Stimulated activated CD8-positive, alpha-beta memory T cell treated with anti-CD3 and anti-CD28 coated beads, Interleukin-7, amount 100 ng/mL, for 48 hours (primary cell): ENCODE results near the gene ADAD2.
"Not testable (repeated sequence)": the region's sequence is repeated elsewhere in the genome, so short reads cannot be mapped to it uniquely, and the experiment has no call there.

Experiments used
- DNase-seq, 2 donors: peaks; one replicate each; pipeline ENCODE4 v3.0.0-alpha.2; 2020; ENCODE audit warnings: low read depth in 1 of 2; ENCODE audit errors: extremely low read depth in 1 of 2

Gene ADAD2

DNA sequence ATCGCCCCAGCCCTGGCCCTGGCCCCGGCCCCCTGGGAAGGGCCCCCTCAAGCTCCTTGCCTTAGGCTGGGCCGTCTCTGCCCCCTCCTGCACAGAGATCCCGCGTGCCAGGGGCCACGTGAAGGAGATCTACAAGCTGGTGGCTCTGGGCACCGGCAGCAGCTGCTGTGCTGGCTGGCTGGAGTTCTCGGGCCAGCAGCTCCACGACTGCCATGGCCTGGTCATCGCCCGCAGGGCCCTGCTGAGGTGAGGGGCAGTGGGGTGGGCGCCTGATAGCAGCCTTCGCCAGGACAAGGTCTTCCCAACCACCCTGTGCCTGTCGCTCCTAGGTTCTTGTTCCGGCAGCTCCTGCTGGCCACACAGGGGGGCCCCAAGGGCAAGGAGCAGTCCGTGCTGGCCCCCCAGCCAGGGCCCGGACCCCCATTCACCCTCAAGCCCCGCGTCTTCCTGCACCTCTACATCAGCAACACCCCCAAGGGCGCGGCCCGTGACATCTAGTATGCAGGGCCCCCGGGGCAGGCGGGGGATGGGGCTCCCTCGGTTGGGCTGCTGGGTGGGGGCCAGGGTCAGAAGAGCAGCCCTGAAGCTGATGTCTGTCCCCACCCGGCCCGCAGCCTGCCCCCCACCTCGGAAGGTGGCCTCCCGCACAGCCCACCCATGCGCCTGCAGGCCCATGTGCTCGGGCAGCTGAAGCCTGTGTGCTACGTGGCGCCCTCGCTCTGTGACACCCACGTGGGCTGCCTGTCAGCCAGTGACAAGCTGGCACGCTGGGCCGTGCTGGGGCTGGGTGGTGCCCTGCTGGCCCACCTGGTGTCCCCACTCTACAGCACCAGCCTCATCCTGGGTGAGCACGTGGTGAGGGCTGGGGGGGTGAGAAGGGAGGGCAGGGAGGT, 4.5 kb downstream of the ADAD2 start:
- no peak for DNase-seq

DNA sequence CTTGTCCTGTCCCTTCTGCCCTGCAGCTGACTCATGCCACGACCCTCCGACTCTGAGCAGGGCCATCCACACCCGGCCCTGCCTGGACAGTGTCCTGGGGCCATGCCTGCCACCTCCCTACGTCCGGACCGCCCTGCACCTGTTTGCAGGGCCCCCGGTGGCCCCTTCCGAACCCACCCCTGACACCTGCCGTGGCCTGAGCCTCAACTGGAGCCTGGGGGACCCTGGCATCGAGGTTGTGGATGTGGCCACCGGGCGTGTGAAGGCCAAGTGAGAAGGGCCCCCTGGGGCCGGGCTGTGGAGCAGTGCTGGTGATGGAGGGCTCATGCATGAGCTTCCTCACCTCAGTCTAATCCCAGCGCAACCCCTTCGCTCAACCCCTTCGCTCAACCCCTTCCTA, 5.1 kb downstream of the ADAD2 start:
- no peak for DNase-seq

DNA sequence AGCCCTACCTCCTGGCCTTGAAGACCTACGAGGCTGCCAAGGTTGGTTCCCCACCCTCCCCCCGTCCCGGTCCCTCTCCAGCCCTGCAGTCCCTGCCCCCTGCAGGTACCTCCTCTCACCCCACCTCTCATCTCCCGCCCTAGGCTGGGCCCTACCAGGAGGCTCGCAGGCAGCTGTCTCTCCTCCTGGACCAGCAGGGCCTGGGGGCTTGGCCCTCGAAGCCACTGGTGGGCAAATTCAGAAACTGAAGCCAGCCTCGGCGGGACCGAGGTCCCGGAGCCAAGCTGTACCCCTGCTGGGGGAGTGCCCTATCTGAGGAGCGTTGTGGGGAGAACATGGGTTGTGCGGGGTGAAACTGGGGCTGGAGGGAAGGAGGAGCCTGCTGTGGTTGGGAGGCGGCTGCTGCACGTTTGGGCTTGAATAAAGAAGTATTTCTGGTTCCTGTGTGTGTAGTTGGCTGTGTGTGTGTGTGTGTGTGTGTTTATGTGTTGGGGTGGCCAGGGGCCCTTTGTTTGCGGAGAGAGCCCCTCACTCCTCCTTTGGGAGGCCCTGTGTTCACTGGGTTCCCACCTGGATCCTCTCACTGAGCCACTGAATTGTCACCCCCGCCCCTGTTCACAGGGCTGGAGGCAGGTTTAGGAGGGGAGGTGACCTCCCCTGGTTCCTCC, 5.9 kb downstream of the ADAD2 start:
- DNase-seq, result no peak

DNA sequence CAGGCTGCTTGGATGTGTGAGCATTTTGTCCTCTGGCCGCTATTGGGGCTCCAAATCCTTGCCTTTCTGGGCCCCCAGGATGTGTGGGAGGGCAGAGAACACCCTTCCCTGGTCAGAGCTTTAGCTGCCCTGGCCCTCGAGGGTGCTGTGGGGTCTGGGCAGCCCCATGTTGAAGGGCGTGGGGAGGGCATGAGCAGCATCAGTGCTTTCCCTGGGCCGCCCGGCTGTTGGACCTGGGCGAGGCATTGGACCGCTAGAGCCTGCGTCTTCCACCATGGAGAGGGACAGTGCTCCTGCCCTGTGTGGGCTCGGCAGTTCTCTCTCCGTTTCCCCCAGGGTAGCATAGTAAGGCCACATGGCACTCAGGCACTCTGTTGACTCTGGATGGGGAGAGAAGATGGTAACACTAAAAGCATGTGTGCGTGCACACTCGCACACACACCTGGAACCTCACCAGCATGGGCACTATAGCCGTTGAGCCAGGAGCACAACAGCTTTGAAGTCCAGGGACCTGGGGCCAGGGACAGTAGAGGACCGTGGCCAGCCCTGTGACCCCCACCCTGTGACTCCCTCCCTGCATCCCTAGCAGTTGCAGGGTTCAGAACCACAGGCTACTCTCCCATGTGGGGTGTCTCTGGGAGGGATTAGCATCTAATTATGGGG, 6.6 kb downstream of the ADAD2 start:
- no peak for DNase-seq

DNA sequence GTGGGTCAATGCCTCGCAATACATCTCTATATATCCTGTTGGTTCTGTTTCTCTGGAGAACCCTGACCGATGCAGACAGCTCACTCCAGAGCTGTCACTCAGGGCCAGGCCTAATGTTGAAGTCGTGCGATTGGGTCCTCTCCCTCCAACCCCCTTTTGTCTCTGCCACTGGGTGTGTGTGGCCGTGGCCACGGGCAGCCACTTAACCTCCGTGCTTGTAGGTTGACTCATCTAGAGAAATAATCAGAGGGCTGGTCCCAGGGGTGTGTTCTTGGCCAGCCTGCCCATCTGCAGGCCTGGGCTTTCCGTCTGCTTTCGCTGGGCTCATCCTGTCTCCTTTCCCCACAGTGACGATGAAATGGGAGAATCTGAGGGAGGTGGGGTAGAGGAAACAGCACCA, 7.4 kb downstream of the ADAD2 start:
- DNase-seq, result no peak

DNA sequence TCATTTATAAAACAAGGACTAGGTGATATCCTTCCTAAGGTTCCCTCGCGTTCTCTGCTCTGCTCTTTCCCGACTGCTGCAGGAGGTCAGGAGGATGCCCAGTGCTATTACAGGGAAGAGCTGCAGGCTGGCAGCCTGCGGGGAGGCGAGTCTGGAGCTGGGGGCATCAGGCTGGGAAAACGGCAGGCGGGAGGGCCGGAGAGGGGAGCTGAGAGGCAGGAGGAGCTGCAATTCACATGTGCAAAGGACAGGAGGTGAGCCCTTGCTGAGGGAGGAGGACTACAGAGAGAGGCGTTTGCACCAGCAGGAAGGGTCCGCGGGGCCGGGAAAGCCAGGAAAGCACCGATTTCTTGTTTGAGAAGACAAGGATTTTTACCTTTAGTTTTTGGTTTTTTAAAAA, 8.1 kb downstream of the ADAD2 start:
- no peak for DNase-seq

DNA sequence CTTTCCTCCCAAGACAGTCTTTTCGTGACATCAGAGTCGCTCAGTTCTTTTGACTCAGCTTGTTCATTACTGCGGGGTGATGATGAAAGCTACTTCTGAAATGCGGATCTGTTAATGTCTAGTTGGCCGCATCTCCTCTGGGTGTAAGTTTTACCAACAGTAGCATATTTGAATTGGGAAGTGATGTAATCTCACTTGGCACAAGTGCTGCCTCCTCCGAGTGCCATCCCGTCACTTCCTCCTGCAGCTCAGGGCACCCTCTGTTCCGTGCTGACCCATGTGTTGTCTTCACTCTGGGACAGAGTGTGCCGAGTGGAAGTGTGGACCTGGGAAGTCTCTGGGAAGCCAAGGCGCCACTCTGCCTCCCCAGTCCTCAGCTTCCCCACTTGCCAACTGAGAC, 8.9 kb downstream of the ADAD2 start:
- no peak for DNase-seq

DNA sequence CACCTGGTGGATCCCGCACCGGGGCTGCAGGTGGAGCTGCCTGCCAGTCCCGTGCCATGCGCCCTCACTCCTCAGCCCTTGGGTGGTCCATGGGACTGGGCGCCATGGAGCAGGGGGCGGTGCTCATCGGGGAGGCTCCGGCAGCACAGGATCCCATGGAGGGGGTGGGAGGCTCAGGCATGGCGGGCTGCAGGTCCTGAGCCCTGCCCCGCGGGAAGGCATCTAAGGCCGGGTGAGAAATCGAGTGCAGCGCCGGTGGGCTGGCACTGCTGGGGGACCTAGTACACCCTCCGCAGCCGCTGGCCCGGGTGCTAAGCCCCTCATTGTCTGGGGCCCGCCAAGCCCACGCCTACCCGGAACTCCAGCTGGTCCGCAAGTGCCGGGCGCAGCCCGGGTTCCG, 13.6 kb downstream of the ADAD2 start:
- DNase-seq, result not testable (repeated sequence)

DNA sequence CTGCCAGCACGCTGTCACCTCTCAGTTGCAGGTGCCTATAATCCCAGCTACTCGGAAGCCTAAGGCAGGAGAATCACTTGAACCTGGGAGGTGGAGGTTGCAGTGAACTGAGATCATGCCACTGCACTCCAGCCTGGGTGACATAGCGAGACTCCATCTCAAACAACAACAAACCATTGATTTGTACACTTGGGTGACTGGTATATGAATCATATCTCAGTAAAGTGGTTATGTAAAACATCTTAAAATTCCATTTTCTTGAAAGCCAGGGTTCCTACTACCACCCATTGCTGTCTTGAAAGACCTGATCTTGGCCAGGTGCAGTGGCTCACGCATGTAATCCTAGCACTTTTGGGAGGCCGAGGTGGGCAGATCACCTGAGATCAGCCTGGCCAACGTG, 14.2 kb downstream of the ADAD2 start:
- not testable (repeated sequence) for DNase-seq

DNA sequence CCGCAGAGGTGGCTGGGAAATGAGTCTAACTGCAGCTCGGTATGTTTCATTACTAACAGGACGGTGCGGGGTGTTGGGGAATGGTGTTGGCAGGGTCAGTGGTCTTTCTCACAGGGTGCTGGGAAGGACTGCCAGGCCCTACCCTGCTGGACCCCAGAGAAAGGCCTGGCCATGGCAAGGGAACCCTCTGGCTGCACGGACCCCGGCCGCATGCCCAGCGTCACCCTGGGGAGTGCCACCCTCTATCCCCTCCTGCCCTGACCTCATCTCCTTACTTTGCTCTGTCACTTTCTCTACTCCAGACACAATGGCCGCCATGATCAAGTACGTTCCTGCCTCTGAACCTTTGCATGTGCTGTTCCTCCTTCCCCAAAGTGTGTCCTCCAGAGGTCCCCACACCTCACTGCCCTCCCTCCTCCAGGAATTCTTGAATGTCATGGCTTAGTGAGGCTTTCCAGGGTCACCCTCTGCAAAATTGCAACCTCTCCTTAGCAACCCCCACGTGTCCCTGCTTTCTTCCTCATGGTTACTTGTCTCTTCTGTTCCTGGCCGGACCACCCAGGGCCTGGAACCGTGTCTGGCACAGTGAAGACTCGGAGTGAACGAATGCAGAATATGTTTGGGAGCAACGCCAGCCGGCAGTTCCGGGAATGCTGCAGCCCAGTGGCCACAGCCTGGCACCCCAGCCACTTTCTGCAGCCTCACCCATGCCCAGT, 15.2 kb downstream of the ADAD2 start:
- DNase-seq, result no peak

DNA sequence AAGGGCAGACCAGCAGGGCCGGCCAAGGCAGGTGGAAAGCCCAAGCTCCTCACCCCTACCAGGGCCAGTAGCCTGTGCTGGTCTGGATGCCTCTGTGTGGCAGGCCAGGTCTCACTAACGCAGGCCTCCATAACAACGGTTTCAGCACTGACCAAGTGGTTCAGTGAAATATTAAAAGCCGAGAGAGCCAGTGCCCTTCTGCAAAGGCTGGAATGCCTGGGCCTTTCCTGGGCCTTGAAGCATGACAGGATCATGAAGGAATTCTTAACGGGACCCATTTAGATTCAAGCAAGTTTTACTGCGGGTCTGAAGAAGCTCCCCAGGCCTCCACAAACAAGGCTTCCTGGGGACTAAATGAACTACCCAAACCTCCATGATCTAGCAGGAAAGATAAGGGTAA, 16.3 kb downstream of the ADAD2 start:
- DNase-seq, result no peak

DNA sequence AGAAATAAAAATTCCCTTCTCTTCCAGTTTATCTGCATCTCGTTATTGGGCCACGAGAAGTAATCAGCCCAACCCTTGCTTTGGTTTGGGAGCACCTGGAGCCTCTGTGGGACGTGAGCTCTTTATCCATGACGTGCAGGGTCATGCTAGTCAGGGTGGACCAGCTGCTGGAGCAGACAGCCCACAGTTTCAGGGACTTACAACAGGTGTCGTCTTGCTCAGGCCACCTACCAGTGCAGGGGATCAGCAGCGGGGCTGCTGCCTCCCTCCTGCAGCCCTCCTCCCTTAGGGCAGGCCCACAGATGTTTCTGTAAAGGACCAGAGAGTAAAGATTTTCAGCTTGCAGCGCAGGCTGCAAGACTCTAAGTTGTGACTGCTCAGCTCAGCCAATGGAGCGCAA, 16.9 kb downstream of the ADAD2 start:
- DNase-seq, result no peak

DNA sequence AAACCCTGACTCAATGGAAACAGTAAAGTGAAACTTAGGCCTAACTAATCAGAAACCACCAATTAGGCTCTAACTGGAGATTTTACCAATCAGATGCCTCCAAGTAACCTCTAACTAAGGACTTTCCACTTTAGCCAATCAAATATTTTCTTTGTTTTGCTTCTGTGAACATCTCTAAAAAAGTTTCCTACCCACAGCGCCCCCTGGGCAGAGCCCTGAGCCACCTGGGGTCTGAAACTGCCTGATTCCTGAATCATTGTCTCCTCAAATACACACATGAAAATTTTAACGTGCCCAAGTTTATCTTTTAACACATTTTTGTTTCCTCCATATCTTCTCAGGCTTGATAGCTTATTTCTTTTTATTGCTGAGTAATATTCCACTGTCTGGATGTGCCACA, 19.0 kb downstream of the ADAD2 start:
- no peak for DNase-seq

DNA sequence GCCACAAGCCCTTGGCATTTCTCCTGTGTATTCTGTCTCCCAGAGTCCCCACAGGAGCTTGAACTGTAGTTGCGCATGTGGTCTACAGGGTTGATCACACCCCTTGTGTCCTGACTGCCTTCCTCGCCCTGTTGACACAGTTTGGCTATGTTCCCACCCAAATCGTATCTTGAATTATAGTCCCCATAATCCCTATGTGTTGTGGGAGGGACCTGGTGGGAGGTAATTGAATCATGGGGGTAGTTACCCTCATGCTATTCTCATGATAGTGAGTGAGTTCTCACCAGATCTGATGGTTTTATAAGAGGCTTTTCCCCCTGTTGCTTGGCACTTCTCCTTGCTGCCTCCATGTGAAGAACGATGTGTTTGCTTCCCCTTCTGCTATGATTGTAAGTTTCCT, 21.2 kb downstream of the ADAD2 start:
- no peak for DNase-seq

DNA sequence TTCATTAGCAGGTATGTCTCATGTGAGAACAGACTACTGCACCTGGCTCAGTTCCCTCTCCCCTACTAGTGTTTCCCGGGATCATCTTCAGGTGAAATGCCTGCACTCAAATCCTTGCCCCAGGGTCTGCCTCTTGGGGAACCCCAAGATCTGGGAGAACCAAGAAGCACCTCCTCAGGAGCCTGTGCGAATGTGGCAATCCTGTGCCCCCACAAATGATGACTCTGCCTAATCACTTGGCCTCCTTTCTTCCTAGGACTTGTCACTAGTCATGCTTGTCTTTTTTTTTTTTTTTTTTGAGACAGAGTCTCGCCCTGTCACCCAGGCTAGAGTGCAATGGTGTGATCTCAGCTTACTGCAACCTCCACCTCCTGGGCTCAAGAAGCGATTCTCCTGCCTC, 21.7 kb downstream of the ADAD2 start:
- no peak for DNase-seq

DNA sequence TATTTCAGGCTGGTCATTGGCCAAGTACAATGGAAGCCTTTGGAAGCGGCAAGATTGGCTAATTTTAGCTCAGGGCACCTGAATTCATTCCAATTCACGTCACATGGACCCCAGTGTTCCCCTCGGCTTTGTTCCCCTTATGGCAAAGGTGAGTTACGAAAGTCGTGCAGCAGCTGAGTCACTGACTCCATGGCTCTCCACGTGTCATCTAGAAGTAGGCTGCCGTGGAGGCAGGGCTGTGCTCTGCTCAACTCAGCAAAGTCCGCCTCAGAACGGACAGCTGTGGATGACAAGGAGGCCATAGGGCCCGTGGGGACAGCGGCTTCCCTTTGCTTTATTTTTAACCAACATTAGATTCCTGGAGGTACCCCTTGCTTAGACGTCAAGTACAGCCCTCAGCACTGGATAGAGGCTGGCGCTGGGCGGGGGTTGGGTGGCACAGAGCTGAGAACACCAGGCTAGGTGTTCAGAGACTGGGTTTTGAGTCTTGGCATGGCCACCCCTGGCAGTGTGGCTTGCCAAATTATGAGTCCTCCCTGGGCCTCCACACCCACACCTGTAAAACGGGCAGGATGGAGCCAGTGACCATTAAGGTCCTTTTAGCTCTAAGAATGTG, 23.6 kb downstream of the ADAD2 start:
- DNase-seq, result no peak

DNA sequence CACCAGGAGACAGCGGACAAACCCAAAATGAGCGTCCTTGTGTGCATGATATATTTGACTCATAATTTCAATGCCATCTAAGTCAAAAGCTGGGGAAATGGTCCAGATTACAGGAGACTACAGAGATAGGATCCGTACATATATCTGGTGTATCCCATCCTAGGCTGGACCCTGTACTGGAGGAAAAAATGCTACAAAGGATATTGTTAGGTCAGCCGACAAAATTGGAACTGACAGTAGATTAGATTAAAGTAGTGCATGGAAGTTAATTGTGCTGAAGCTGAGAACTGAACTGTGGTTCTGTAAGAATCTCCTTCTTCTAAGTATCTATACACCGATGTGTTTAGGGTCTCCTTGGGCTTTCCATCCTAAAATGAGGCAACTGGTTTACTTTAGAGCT, 24.6 kb downstream of the ADAD2 start:
- DNase-seq, result no peak

DNA sequence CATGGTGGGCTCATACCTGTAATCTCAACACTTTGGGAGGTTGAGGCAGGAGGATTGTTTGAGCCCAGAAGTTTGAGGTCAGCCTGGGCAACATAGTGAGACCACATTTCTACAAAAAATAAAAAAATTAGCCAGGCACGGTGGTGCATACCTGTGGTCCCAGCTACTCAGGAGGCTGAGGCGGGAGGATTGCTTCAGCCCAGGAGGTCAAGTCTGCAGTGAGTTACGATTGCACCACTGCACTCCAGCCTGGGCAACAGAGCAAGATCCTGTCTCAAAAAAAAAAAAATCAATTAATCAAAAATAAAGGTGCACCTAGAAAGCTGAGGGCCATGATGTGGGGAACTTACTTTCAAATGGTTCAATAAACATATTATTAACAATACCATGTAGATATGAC, 25.2 kb downstream of the ADAD2 start:
- not testable (repeated sequence) for DNase-seq

DNA sequence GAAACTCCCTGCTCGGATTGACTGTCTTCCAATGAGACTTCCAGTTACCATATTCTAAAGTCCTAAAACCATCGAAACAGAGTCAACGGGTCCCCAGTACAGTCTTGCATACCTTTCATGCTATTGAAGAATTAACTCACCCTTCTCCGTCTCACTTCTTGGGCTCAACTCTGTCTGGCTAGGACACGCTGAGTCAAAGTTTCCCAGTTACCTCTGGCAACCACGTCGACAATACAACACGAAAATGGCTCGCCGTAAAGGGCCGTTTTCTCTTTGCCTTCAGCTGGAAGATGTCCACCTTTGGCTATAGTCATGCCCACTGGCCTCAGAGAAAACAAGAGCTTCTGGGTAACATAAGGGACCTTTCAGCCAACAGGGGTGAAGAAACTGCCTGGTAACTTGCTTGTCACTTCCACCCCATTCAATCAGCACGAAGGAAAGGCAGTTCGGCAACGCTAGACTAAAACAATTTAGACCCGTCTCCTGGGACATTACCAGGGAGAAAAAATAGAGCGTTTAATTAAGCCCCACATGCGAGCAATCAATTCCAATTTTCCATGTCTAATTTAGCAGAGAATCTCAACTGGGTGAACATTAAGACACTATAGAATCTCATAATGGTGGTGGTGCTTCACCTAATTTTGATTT, 27.3 kb downstream of the ADAD2 start:
- DNase-seq, result no peak

DNA sequence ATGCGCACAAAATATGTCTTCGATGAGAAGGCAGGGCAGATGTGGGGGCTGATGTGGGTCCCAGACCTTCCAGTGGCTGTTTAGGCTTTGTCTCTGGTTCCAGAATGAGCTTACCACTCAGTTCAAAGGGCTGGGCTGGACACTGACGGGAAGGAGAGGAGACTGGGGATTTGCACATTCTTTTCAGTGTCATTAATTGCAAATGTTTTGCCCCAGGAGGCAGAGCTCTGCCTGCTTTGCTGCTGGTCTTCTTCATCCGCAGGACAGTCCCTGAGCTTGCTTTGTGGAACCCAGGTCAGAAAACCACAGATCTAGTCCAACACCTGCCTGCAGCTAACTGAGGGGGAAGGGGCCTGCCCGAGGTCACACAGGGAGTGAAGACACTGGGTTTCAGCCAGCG, 28.0 kb downstream of the ADAD2 start:
- DNase-seq, result no peak
